Endothelial cell of umbilical vein (primary cell): ENCODE measurements around the gene AJM1. TPM values are rescaled to one million over a fixed set of nuclear protein-coding genes. Genes with fewer than 3 reads are reported as not detected.
A peak's percentile ranks its signal among the peaks of the same experiment; 100 is the strongest.

Experiments
- BruUV-seq: library from RNA; stranded (reverse); fragments of 400-500 nt; replicated peaks from 2 replicates; lab custom pipeline; 2021; lab: Mats Ljungman, UMichigan
- CTCF ChIA-PET: fragments of 300-600, 350-600 bp; sonication (Branson Sonifier 250); formaldehyde crosslinking; loops from one replicate; lab custom pipeline; 2021; ENCODE audit warnings: antibody characterized with exemption, inconsistent platforms; lab: Charles Lee
- POLR2A ChIA-PET: fragments of 300-600, 350-600 bp; sonication (Branson Sonifier 250); formaldehyde crosslinking; loops from one replicate; lab custom pipeline; 2021; ENCODE audit warnings: antibody characterized with exemption, inconsistent platforms; lab: Charles Lee
- DNase-seq: peaks from one replicate; pipeline ENCODE4 v3.0.0-alpha.2; 2011; ENCODE audit warnings: low read depth, low spot score
- FAIRE-seq: peaks from 2 replicates; lab custom pipeline; 2011; peaks lifted over from hg19 to GRCh38; lab: Jason Lieb, UNC
- H2AFZ ChIP-seq: 2 replicates; pipeline ENCODE4 v1.6.0; 2012; ENCODE audit warnings: low read depth, low read length, control low read depth, inconsistent platforms
- H3K27ac ChIP-seq: 2 replicates; pipeline ENCODE4 v1.5.1; 2011; ENCODE audit warnings: low read depth, mild to moderate bottlenecking, control low read depth, low read length, moderate library complexity; ENCODE audit not compliant: insufficient read depth
- H3K27me3 ChIP-seq, 2 experiments: 2 replicates each; pipeline versions ENCODE4 v1.6.0 to v1.6.1; 2011; ENCODE audit warnings: low read length in 2 of 2, mixed read lengths in 1 of 2; ENCODE audit not compliant: control insufficient read depth in 2 of 2, insufficient read depth in 2 of 2
- H3K36me3 ChIP-seq, 2 experiments: 2 replicates in 1 of 2; 3 replicates in 1 of 2; pipeline ENCODE4 v1.5.1; 2011; ENCODE audit warnings: low read length in 2 of 2, mild to moderate bottlenecking in 1 of 2, moderate library complexity in 1 of 2; ENCODE audit not compliant: control insufficient read depth in 2 of 2, insufficient read depth in 2 of 2; ENCODE audit errors: extremely low read depth in 1 of 2
- H3K4me1 ChIP-seq: 3 replicates; pipeline ENCODE4 v1.5.1; 2011; ENCODE audit warnings: mild to moderate bottlenecking, low read length; ENCODE audit not compliant: control insufficient read depth, insufficient read depth; ENCODE audit errors: extremely low read depth
- H3K4me2 ChIP-seq: 2 replicates; pipeline ENCODE4 v1.6.1; 2011; ENCODE audit warnings: low read length, control low read depth, mixed read lengths; ENCODE audit not compliant: insufficient read depth
- H3K4me3 ChIP-seq, 3 experiments: fragments of 200-600 bp in 1 of 3; sonication (generic), shearing (Covaris generic) in 1 of 3; replicated peaks in 1 of 3; 2 replicates each; pipeline ENCODE4 v1.5.1; 2011 to 2016; ENCODE audit warnings: control low read depth in 3 of 3, low read length in 3 of 3, mild to moderate bottlenecking in 2 of 3, inconsistent platforms in 1 of 3, low read depth in 1 of 3, moderate library complexity in 1 of 3; ENCODE audit not compliant: insufficient read depth in 1 of 3
- H3K79me2 ChIP-seq: 2 replicates; pipeline ENCODE4 v1.6.0; 2012; ENCODE audit warnings: low read length, inconsistent platforms; ENCODE audit not compliant: control insufficient read depth, insufficient read depth
- H3K9ac ChIP-seq: replicated peaks from 2 replicates; pipeline ENCODE3; 2011; ENCODE audit warnings: low read length, control low read depth; ENCODE audit not compliant: insufficient read depth; ENCODE audit errors: extremely low read depth
- H3K9me1 ChIP-seq: replicated peaks from 3 replicates; pipeline ENCODE4 v1.6.0; 2011; ENCODE audit warnings: mild to moderate bottlenecking, low read length; ENCODE audit not compliant: control insufficient read depth, insufficient read depth; ENCODE audit errors: extremely low read depth
- H3K9me3 ChIP-seq: replicated peaks from 2 replicates; pipeline ENCODE4 v1.5.1; 2012; ENCODE audit warnings: low read length, inconsistent platforms; ENCODE audit not compliant: control insufficient read depth, insufficient read depth
- H4K20me1 ChIP-seq: replicated peaks from 2 replicates; pipeline ENCODE3; 2011; ENCODE audit warnings: mild to moderate bottlenecking, low read length; ENCODE audit not compliant: control insufficient read depth, insufficient read depth; ENCODE audit errors: extremely low read depth
- CTCF ChIP-seq, 2 donors: IDR thresholded peaks; 1 replicate in 1 of 2; 2 replicates in 1 of 2; pipeline ENCODE4 v1.5.1; 2011; ENCODE audit warnings: low read length in 2 of 2, mild to moderate bottlenecking in 2 of 2, moderate library complexity in 2 of 2, control low read depth in 1 of 2, inconsistent platforms in 1 of 2, low read depth in 1 of 2; ENCODE audit not compliant: insufficient read depth in 1 of 2; ENCODE audit errors: extremely low read depth in 1 of 2
- EZH2 ChIP-seq: IDR thresholded peaks from 2 replicates; pipeline ENCODE4 v1.6.1; 2012; ENCODE audit warnings: borderline replicate concordance, low read depth, mild to moderate bottlenecking, moderate library complexity, low read length, inconsistent platforms; ENCODE audit not compliant: severe bottlenecking
- FOS ChIP-seq: IDR thresholded peaks from 2 replicates; pipeline ENCODE4 v1.6.1; 2011; ENCODE audit warnings: mild to moderate bottlenecking, low read length, moderate library complexity, borderline replicate concordance; ENCODE audit not compliant: insufficient read depth
- GATA2 ChIP-seq: IDR thresholded peaks from 2 replicates; pipeline ENCODE4 v1.7.0; 2011; ENCODE audit warnings: low read depth, mild to moderate bottlenecking, moderate library complexity, mixed read lengths, low read length; ENCODE audit not compliant: insufficient read length, insufficient read depth
- JUN ChIP-seq: IDR thresholded peaks from 2 replicates; pipeline ENCODE4 v1.6.1; 2011; ENCODE audit warnings: borderline replicate concordance, low read depth; ENCODE audit not compliant: insufficient read length, insufficient read depth
- MYC ChIP-seq: IDR thresholded peaks from one replicate; pipeline ENCODE4 v1.6.1; 2011; ENCODE audit warnings: mild to moderate bottlenecking, low read depth, low read length
- POLR2A ChIP-seq: IDR thresholded peaks from 2 replicates; pipeline ENCODE4 v1.6.1; 2012; ENCODE audit warnings: low read depth, mild to moderate bottlenecking, control low read depth, low read length
- POLR2AphosphoS5 ChIP-seq: IDR thresholded peaks from 2 replicates; pipeline ENCODE4 v1.6.1; 2012; ENCODE audit warnings: low read depth, mild to moderate bottlenecking, control low read depth, low read length, moderate library complexity; ENCODE audit not compliant: insufficient read depth
- dilution Hi-C: fragments of 300-500 bp; cut with MboI; formaldehyde crosslinking; loops from one replicate; pipeline ENCODE4 v1.15.0; 2019; ENCODE audit warnings: low sequenced_read_pairs; ENCODE audit not compliant: extremely low pct_ligation_motif_present
- intact Hi-C: fragments of 100-400 bp; cut with micrococcal nuclease; formaldehyde crosslinking; loops from one replicate; pipeline ENCODE4 v1.10.0; 2022
- polyA plus RNA-seq, 4 experiments: library from polyadenylated mRNA; depleted of rRNA in 3 of 4; stranded (reverse) in 3 of 4; unstranded in 1 of 4; fragments of >200 nt; gene quantifications; 2 replicates each; pipeline versions ENCODE4 v1.2.1 to v1.2.3, GENCODE V29; 2011 to 2012; ENCODE audit warnings: missing spikeins in 1 of 4
- total RNA-seq: library from RNA; stranded (reverse); gene quantifications from 2 replicates; pipeline ENCODE4 v1.2.3, GENCODE V29; 2021
- TF ChIP-seq, protein P1 (sequence below): IDR thresholded peaks from 2 replicates; pipeline ENCODE4 v1.6.1; 2011; ENCODE audit not compliant: insufficient read depth, insufficient read length

The AJM1 gene
- total and polyA plus RNA-seq, 2 donors (not counting 3 experiments of a cell fraction or from before 2014, with no cell fraction given): 0.30 to 1.3 TPM

- dilution Hi-C loops (no loop called here), intact Hi-C loops (loop anchor here (5.0 kb wide), 1 partner anchor 55 kb away; the partner anchor contains the start of gene TMEM141)
- no peaks in the 10 kb centered on the region for H3K9me3 ChIP-seq
- no peak overlapping the region for H2AFZ ChIP-seq
- ChIA-PET POLR2A (no interaction called here), CTCF (interaction anchor here (0.6 to 2.0 kb wide), 9 partner anchors 34 to 244 kb away, joined by 3 to 7 read pairs (median 3); no protein-coding TSS in a partner anchor)
- H3K9ac ChIP-seq: no peak overlapping the region
- peak; percentile 26 for FAIRE-seq
- peaks cover 10 to 28% of the 10 kb centered on the region in 2 experiments for H3K27me3 ChIP-seq
- peak overlapping the region in 2 of 3 experiments; percentile 45 to 90 for H3K4me3 ChIP-seq
- H3K4me2 ChIP-seq: no peak overlapping the region
- peaks cover 10% of the 10 kb centered on the region for H3K4me1 ChIP-seq
- H4K20me1 ChIP-seq: no peaks in the 10 kb centered on the region
- H3K79me2 ChIP-seq: no peaks in the 10 kb centered on the region
- BruUV-seq: no TSS peak
- H3K9me1 ChIP-seq: no peaks in the 10 kb centered on the region
- TF ChIP-seq POLR2A: no peak
- no peak for TF ChIP-seq JUN
- no peak for TF ChIP-seq MYC
- no peak for TF ChIP-seq GATA2
- TF ChIP-seq FOS: no peak
- no peak for TF ChIP-seq POLR2AphosphoS5
- TF ChIP-seq, protein P1, sequence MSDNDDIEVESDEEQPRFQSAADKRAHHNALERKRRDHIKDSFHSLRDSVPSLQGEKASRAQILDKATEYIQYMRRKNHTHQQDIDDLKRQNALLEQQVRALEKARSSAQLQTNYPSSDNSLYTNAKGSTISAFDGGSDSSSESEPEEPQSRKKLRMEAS: no peak
- TF ChIP-seq EZH2: no peak
- TF ChIP-seq CTCF (IDR thresholded peaks at IDR 0.05; ENCODE audit: extremely low read depth in 1 of 2, insufficient read depth in 1 of 2, low read depth in 1 of 2, low read length in 2 of 2): no peak
- no peaks in the 10 kb centered on the region for H3K36me3 ChIP-seq
- peak; percentile 54 for DNase-seq
- no peak overlapping the region for H3K27ac ChIP-seq
Observed at GRCh38 chr9:136847088-136847825, 5.0 kb downstream of the AJM1 start.
